Peyer's patch (tissue), 4 donors: ENCODE measurements around the gene UBTF.
A peak's percentile ranks its signal among the peaks of the same experiment; 100 is the strongest.

Experiments
- POLR2A ChIP-seq, 2 donors: fragments of 450-650 bp; IDR thresholded peaks; one replicate each; pipeline ENCODE4 v1.5.1; 2017; ENCODE audit warnings: antibody characterized with exemption in 2 of 2, mild to moderate bottlenecking in 2 of 2, moderate library complexity in 2 of 2
- TF ChIP-seq, protein P1 (sequence below), 6 experiments: fragments of 450-650 bp in 4 of 6; fragments of 200-600 bp in 2 of 6; sonication (generic) in 1 of 6; IDR thresholded peaks; one replicate each; pipeline ENCODE4 v1.5.1; 2017 to 2019; ENCODE audit warnings: antibody characterized with exemption in 6 of 6, mild to moderate bottlenecking in 3 of 6, moderate library complexity in 1 of 6

DNA sequence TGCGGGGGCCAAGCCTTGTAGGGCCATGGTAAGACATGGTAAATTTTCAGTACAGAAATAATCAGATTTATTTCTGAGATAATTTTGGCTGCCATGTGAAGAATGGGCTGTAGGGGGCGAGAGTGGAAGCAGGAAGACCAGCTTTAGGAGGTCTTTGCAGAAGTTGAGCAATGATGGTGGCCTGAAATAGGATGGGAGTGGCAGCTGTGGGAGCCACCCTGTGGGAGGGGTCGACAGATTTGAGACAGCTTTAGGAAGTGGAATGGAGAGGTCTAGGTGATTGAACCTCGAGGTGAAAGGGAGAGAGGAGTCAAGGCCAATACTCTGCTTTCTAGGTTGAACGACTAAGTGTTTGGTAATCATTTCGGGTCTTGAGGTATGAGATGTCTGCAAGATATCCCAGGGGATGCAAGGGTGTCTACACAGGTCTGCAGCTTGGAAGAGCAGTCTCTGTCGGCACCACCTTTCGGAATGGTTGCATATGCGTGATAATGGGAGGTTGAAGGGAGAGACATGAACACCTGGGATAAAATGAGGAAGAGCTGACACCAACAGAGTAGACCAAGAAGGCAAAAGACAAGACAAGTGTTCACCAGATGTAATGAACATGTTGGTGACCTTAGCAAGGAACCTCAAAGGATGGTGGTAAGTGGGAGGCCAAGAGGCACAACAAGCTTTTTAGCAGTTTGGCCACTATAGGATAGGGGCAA is 15.6 kb downstream of the UBTF start:
- TF ChIP-seq, protein P1, sequence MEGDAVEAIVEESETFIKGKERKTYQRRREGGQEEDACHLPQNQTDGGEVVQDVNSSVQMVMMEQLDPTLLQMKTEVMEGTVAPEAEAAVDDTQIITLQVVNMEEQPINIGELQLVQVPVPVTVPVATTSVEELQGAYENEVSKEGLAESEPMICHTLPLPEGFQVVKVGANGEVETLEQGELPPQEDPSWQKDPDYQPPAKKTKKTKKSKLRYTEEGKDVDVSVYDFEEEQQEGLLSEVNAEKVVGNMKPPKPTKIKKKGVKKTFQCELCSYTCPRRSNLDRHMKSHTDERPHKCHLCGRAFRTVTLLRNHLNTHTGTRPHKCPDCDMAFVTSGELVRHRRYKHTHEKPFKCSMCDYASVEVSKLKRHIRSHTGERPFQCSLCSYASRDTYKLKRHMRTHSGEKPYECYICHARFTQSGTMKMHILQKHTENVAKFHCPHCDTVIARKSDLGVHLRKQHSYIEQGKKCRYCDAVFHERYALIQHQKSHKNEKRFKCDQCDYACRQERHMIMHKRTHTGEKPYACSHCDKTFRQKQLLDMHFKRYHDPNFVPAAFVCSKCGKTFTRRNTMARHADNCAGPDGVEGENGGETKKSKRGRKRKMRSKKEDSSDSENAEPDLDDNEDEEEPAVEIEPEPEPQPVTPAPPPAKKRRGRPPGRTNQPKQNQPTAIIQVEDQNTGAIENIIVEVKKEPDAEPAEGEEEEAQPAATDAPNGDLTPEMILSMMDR (IDR thresholded peaks at IDR 0.05) = peak; percentile 58 to 75 (median 64)
- no peak for TF ChIP-seq POLR2A (IDR thresholded peaks at IDR 0.05)
